Stomach (tissue), 9 donors: ENCODE data around the gene ANTXR1. TPM values are rescaled to one million over a fixed set of nuclear protein-coding genes. Genes with fewer than 3 reads are reported as not detected.
A peak's percentile ranks its signal among the peaks of the same experiment; 100 is the strongest.

Experiments used
- DNase-seq, 2 donors: peaks; one replicate each; pipeline versions ENCODE4 v3.0.0 to v3.0.0-alpha.2; 2013 to 2019
- H3K27ac ChIP-seq, 5 donors: fragments of 200-600 bp in 4 of 5; sonication (generic) in 4 of 5; one replicate each; pipeline ENCODE4 v1.5.1; 2013 to 2019; ENCODE audit warnings: mild to moderate bottlenecking in 1 of 5, moderate library complexity in 1 of 5
- H3K27me3 ChIP-seq, 3 donors: fragments of 200-600 bp; sonication (generic); one replicate each; pipeline ENCODE4 v1.5.1; 2017 to 2019; ENCODE audit warnings: mixed run types in 1 of 3
- H3K36me3 ChIP-seq, 4 donors: fragments of 200-600 bp; sonication (generic); 1 replicate in 3 of 4; 2 replicates in 1 of 4; pipeline ENCODE4 v1.5.1; 2016 to 2019
- H3K4me1 ChIP-seq, 4 donors: fragments of 200-600 bp; sonication (generic); one replicate each; pipeline ENCODE4 v1.5.1; 2016 to 2019
- H3K4me3 ChIP-seq, 4 donors: fragments of 200-600 bp; sonication (generic) in 3 of 4; one replicate each; pipeline ENCODE4 v1.5.1; 2016 to 2019; ENCODE audit warnings: mild to moderate bottlenecking in 1 of 4
- H3K9me3 ChIP-seq, 4 donors: fragments of 200-600 bp; sonication (generic); one replicate each; pipeline ENCODE4 v1.5.1; 2016 to 2019
- EP300 ChIP-seq: sonication (generic); formaldehyde crosslinking; IDR thresholded peaks from one replicate; pipeline ENCODE4 v1.6.1; 2017; ENCODE audit warnings: antibody characterized with exemption
- POLR2A ChIP-seq, 4 donors: fragments of 450-650 bp; IDR thresholded peaks; one replicate each; pipeline ENCODE4 v1.6.1; 2016; ENCODE audit warnings: antibody characterized with exemption in 4 of 4, control low read depth in 2 of 4, mild to moderate bottlenecking in 1 of 4, moderate library complexity in 1 of 4
- POLR2AphosphoS5 ChIP-seq, 3 donors: sonication (generic); formaldehyde crosslinking; IDR thresholded peaks; one replicate each; pipeline ENCODE4 v1.6.1; 2016; ENCODE audit warnings: antibody characterized with exemption in 3 of 3
- WGBS, 5 donors: extraction: QIAGEN DNeasy Blood & Tissue Kit in 3 of 5; methylation state at CpG; one replicate each; pipeline versions ENCODE4 v1.1.5 to v1.1.7; 2013 to 2018; 5-methylcytosine and 5-hydroxymethylcytosine counted together
- intact Hi-C: fragments of 100-400 bp; cut with DNase I; formaldehyde crosslinking; loops from one replicate; pipeline ENCODE4 v1.15.1; 2023; ENCODE audit warnings: low total_unique reads
- polyA plus RNA-seq, 3 donors: library from polyadenylated mRNA; stranded (reverse); fragments of 200-250 nt; gene quantifications; one replicate each; pipeline ENCODE4 v1.2.3, GENCODE V29; 2013
- total RNA-seq, 5 donors: library from RNA; depleted of rRNA; stranded (reverse); fragments of >200 nt; gene quantifications; one replicate each; pipeline versions ENCODE4 v1.1.0 to v1.2.3, GENCODE V29; 2014 to 2016
- TF ChIP-seq, protein P1 (sequence below), 7 experiments: fragments of 450-650 bp in 4 of 7; fragments of 200-600 bp in 3 of 7; sonication (generic) in 3 of 7; IDR thresholded peaks; one replicate each; pipeline ENCODE4 v1.5.1; 2016 to 2019; ENCODE audit warnings: antibody characterized with exemption in 7 of 7, control low read depth in 2 of 7, mild to moderate bottlenecking in 1 of 7
- donor health status: healthy with polysubstance abuse.
- donor health status: Bipolar disorder and iron deficiency.
- donor health status: healthy.

The ANTXR1 gene
- total and polyA plus RNA-seq, 8 donors, result 5.8 to 32.5 (median 13.7) TPM

- 86 to 92% (median 92%) methylated on average over 10 of the region's 10 CpGs for WGBS, 5 donors
- intact Hi-C loops, result no loop called here
- TF ChIP-seq, protein P1, sequence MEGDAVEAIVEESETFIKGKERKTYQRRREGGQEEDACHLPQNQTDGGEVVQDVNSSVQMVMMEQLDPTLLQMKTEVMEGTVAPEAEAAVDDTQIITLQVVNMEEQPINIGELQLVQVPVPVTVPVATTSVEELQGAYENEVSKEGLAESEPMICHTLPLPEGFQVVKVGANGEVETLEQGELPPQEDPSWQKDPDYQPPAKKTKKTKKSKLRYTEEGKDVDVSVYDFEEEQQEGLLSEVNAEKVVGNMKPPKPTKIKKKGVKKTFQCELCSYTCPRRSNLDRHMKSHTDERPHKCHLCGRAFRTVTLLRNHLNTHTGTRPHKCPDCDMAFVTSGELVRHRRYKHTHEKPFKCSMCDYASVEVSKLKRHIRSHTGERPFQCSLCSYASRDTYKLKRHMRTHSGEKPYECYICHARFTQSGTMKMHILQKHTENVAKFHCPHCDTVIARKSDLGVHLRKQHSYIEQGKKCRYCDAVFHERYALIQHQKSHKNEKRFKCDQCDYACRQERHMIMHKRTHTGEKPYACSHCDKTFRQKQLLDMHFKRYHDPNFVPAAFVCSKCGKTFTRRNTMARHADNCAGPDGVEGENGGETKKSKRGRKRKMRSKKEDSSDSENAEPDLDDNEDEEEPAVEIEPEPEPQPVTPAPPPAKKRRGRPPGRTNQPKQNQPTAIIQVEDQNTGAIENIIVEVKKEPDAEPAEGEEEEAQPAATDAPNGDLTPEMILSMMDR (IDR thresholded peaks at IDR 0.05), result no peak
- TF ChIP-seq POLR2A (IDR thresholded peaks at IDR 0.05) (no peak), EP300 (no peak), POLR2AphosphoS5 (IDR thresholded peaks at IDR 0.05) (no peak)
Observed at GRCh38 chr2:69156624-69157023, 143.6 kb downstream of the ANTXR1 start.

GRCh38 chr2:69157441-69157840 is 144.5 kb downstream of the ANTXR1 start:
- no peaks in the 10 kb centered on the region for H3K9me3 ChIP-seq
- intact Hi-C loops, result no loop called here
- no peak overlapping the region for H3K27ac ChIP-seq
- TF ChIP-seq EP300 (no peak), POLR2AphosphoS5 (IDR thresholded peaks at IDR 0.05) (no peak), POLR2A (IDR thresholded peaks at IDR 0.05) (no peak)
- TF ChIP-seq, protein P1 (IDR thresholded peaks at IDR 0.05), result no peak
- peaks cover 0 to 24% (median 5%) of the 10 kb centered on the region in 4 donors for H3K4me1 ChIP-seq
- peaks cover 0 to 8% (median 3%) of the 10 kb centered on the region in 4 donors for H3K36me3 ChIP-seq
- 83 to 94% (median 88%) methylated on average over 3 of the region's 3 CpGs for WGBS, 5 donors
- no peaks in the 10 kb centered on the region for H3K27me3 ChIP-seq
- no peak for DNase-seq
- H3K4me3 ChIP-seq, result no peak overlapping the region

More at GRCh38 chr2:69156624-69157023, 143.6 kb downstream of the ANTXR1 start:
- Histone ChIP-seq H3K36me3 (peaks cover 0 to 8% (median 3%) of the 10 kb centered on the region in 4 donors), H3K27ac (no peak overlapping the region), H3K4me1 (peaks cover 0 to 20% (median 2%) of the 10 kb centered on the region in 4 donors), H3K9me3 (no peaks in the 10 kb centered on the region), H3K4me3 (no peak overlapping the region), H3K27me3 (no peaks in the 10 kb centered on the region)
- no peak for DNase-seq

DNA sequence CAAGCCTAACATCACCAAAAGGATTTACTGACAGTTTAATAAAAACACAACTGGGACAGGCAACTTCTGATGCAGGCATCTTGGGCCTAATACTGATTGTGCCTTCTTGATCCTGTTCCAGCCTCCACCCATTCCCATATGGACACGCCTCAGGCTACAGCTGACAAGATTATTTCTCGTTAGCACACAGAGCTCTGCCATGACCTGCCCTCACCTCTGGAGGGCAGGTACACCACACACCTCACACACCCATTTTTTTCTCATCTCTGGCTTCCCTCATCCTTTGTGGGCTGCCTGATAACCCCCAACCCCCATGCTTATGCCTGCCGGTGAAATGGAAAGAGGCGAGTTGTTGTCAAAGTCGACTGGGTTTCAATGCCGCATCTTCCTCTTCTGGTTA is 147.0 kb downstream of the ANTXR1 start:
- peaks cover 0 to 8% (median 3%) of the 10 kb centered on the region in 4 donors for H3K36me3 ChIP-seq
- intact Hi-C loops, result no loop called here
- no peaks in the 10 kb centered on the region for H3K27me3 ChIP-seq
- H3K4me3 ChIP-seq, result no peak overlapping the region
- no peak for DNase-seq
- H3K27ac ChIP-seq, result no peak overlapping the region
- H3K9me3 ChIP-seq, result no peaks in the 10 kb centered on the region
- 52 to 78% (median 65%) methylated on average over 6 of the region's 6 CpGs for WGBS, 5 donors
- H3K4me1 ChIP-seq, result peaks cover 0 to 31% (median 14%) of the 10 kb centered on the region in 4 donors
- TF ChIP-seq POLR2AphosphoS5 (IDR thresholded peaks at IDR 0.05) (no peak), POLR2A (IDR thresholded peaks at IDR 0.05) (no peak), EP300 (no peak)
- TF ChIP-seq, protein P1 (IDR thresholded peaks at IDR 0.05), result no peak

DNA sequence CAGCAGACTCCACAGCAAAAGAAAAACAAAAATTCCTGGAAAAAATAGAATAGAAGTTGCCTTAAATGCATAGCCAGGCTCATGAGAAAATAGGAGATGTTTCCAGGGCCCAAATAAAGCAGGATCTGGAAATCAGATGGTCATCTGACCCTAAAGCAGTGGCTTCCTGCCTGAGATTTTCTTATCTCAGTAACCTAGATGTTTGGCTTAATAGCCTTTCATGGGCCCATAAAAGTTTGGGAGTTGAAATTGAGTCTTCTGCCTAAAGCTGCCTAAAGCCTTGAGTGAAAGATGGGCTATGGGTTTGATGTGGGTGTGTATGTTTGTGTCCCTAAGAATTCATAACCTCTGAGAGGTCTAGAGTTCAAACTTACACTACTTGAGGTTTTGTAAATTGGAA is 149.1 kb downstream of the ANTXR1 start:
- Histone ChIP-seq H3K9me3 (no peaks in the 10 kb centered on the region), H3K27me3 (no peaks in the 10 kb centered on the region), H3K4me3 (no peak overlapping the region), H3K27ac (peak overlapping the region in 3 of 5 donors; percentile 1 to 70 (median 63)), H3K36me3 (peaks cover 0 to 3% (median 1%) of the 10 kb centered on the region in 4 donors), H3K4me1 (peaks cover 0 to 33% (median 15%) of the 10 kb centered on the region in 4 donors)
- TF ChIP-seq, protein P1 (IDR thresholded peaks at IDR 0.05), result no peak
- no peak for TF ChIP-seq POLR2A (IDR thresholded peaks at IDR 0.05)
- no peak for TF ChIP-seq POLR2AphosphoS5 (IDR thresholded peaks at IDR 0.05)
- TF ChIP-seq EP300, result no peak
- intact Hi-C loops, result no loop called here
- DNase-seq, result no peak
